ENCODE results near the gene TMEM191B.
"Not testable (repeated sequence)": the region's sequence is repeated elsewhere in the genome, so short reads cannot be mapped to it uniquely, and the experiment has no call there.

DNA sequence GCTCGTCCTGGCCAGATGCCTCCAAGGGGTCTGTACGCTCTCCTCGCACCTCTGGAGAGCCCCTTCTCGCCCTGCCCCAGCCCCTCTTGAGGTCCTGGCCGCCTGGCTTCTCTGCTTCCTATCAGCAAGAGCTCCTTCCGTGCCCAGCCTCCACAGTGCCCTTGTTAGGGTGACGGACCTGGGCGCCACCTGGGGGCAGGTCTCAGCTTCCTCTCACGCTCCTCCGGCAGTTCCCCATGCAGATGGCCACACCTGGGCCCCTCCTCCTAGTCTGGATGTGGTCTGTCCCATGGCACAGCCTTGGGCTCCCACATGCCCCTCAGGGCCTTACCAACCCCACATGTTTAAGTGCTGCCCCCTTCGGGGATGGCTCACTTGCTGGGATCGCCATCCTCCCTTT is 6.7 kb downstream of the TMEM191B start:
- TF ChIP-seq POLR2A (IDR thresholded peaks at IDR 0.05), result not testable (repeated sequence)
- TF ChIP-seq, protein P1, sequence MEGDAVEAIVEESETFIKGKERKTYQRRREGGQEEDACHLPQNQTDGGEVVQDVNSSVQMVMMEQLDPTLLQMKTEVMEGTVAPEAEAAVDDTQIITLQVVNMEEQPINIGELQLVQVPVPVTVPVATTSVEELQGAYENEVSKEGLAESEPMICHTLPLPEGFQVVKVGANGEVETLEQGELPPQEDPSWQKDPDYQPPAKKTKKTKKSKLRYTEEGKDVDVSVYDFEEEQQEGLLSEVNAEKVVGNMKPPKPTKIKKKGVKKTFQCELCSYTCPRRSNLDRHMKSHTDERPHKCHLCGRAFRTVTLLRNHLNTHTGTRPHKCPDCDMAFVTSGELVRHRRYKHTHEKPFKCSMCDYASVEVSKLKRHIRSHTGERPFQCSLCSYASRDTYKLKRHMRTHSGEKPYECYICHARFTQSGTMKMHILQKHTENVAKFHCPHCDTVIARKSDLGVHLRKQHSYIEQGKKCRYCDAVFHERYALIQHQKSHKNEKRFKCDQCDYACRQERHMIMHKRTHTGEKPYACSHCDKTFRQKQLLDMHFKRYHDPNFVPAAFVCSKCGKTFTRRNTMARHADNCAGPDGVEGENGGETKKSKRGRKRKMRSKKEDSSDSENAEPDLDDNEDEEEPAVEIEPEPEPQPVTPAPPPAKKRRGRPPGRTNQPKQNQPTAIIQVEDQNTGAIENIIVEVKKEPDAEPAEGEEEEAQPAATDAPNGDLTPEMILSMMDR (IDR thresholded peaks at IDR 0.05), result not testable (repeated sequence)

All from Peyer's patch (tissue), 4 donors.